Measurements from ENCODE around the gene ALDH7A1.

- no peak for TF ChIP-seq CTCF (IDR thresholded peaks at IDR 0.05)
- TF ChIP-seq POLR2AphosphoS5 (IDR thresholded peaks at IDR 0.05; ENCODE audit: insufficient read depth in 1 of 2, low read depth in 1 of 2): no peak
Measured at GRCh38 chr5:126640866-126641265, 45.8 kb upstream of the ALDH7A1 start.

Data from vagina (tissue), 2 donors.